DOHH2 (cell line): ENCODE results near the gene OTOA.

Source experiments
- EZH2phosphoT487 ChIP-seq: fragments of 200-600 bp; sonication (generic); IDR thresholded peaks from 2 replicates; pipeline ENCODE4 v1.6.1; 2017; ENCODE audit warnings: borderline replicate concordance, mild to moderate bottlenecking, antibody characterized with exemption, low read length, moderate library complexity, mixed read lengths
- TF ChIP-seq, protein P1 (sequence below): fragments of 200-600 bp; sonication (generic); IDR thresholded peaks from one replicate; pipeline ENCODE4 v1.5.1; 2014; ENCODE audit warnings: antibody characterized with exemption, mild to moderate bottlenecking, low read depth, low read length; ENCODE audit not compliant: poor library complexity, severe bottlenecking

DNA sequence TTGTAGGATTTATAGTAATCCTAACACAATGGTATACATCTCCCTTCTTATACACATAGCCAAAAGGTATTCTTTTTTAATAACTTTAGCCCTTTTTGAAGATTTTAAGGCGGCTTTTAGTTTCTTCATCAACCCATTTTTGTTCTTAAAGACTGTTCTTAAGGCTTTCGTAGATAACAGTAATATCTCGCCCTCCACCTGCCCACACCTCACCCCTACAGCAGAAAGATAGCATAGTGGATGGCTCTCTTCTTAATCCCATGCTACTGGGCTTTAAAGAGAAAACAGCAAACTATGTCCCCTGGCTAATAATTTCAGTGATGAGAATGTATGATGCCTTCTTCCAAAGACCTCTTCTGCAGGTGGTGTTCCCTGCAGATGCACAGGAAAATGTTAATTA is 20.0 kb upstream of the OTOA start:
- TF ChIP-seq, protein P1, sequence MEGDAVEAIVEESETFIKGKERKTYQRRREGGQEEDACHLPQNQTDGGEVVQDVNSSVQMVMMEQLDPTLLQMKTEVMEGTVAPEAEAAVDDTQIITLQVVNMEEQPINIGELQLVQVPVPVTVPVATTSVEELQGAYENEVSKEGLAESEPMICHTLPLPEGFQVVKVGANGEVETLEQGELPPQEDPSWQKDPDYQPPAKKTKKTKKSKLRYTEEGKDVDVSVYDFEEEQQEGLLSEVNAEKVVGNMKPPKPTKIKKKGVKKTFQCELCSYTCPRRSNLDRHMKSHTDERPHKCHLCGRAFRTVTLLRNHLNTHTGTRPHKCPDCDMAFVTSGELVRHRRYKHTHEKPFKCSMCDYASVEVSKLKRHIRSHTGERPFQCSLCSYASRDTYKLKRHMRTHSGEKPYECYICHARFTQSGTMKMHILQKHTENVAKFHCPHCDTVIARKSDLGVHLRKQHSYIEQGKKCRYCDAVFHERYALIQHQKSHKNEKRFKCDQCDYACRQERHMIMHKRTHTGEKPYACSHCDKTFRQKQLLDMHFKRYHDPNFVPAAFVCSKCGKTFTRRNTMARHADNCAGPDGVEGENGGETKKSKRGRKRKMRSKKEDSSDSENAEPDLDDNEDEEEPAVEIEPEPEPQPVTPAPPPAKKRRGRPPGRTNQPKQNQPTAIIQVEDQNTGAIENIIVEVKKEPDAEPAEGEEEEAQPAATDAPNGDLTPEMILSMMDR, result no peak
- TF ChIP-seq EZH2phosphoT487, result no peak
